Measurements from ENCODE around the gene TENT4B.
"Not testable (repeated sequence)": the region's sequence is repeated elsewhere in the genome, so short reads cannot be mapped to it uniquely, and the experiment has no call there.

GRCh38 chr16:50171773-50172172 lies 18.7 kb downstream of the TENT4B start:
- TF ChIP-seq, protein P1, sequence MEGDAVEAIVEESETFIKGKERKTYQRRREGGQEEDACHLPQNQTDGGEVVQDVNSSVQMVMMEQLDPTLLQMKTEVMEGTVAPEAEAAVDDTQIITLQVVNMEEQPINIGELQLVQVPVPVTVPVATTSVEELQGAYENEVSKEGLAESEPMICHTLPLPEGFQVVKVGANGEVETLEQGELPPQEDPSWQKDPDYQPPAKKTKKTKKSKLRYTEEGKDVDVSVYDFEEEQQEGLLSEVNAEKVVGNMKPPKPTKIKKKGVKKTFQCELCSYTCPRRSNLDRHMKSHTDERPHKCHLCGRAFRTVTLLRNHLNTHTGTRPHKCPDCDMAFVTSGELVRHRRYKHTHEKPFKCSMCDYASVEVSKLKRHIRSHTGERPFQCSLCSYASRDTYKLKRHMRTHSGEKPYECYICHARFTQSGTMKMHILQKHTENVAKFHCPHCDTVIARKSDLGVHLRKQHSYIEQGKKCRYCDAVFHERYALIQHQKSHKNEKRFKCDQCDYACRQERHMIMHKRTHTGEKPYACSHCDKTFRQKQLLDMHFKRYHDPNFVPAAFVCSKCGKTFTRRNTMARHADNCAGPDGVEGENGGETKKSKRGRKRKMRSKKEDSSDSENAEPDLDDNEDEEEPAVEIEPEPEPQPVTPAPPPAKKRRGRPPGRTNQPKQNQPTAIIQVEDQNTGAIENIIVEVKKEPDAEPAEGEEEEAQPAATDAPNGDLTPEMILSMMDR (conservative IDR thresholded peaks at IDR 0.05) = not testable (repeated sequence)
- TF ChIP-seq EZH2 (IDR thresholded peaks at IDR 0.05; ENCODE audit: low read depth) = not testable (repeated sequence)
